ENCODE measurements around the gene ZNF236.

DNA sequence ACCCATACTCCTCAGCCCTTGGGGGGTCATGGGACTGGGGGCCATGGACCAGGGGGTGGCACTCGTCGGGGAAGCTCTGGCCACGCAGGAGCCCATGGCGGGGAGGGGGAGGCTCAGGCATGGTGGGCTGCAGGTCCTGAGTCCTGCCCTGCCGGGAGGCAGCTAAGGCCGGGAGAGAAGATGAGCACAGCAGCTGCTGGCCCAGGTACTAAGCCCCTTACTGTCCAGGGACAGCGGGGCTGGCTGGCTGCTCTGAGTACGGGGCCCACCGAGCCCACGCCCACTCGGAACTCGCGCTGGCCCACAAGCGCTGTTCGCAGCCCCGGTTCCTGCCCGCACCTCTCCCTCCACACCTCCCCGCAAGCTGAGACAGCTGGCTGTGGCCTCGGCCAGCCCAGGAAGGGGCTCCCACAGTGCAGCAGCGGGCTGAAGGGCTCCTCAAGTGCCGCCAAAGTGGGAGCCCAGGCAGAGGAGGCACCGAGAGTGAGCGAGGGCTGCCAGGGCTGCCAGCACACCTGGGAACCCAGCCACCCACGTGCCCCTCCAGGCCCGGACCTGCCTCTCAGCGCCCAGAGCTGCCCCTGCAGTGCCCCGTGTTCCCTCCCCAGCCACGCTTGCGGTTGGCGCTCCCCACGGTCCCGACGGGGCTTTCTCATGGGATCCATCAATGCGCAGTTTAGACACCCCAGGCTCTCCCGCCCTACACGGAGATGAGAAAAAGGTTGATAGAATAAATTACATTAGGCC lies 33.6 kb upstream of the ZNF236 start:
- TF ChIP-seq, protein P1, sequence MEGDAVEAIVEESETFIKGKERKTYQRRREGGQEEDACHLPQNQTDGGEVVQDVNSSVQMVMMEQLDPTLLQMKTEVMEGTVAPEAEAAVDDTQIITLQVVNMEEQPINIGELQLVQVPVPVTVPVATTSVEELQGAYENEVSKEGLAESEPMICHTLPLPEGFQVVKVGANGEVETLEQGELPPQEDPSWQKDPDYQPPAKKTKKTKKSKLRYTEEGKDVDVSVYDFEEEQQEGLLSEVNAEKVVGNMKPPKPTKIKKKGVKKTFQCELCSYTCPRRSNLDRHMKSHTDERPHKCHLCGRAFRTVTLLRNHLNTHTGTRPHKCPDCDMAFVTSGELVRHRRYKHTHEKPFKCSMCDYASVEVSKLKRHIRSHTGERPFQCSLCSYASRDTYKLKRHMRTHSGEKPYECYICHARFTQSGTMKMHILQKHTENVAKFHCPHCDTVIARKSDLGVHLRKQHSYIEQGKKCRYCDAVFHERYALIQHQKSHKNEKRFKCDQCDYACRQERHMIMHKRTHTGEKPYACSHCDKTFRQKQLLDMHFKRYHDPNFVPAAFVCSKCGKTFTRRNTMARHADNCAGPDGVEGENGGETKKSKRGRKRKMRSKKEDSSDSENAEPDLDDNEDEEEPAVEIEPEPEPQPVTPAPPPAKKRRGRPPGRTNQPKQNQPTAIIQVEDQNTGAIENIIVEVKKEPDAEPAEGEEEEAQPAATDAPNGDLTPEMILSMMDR (IDR thresholded peaks at IDR 0.05): no peak
- no peak for TF ChIP-seq POLR2A (IDR thresholded peaks at IDR 0.05)

Measured in stomach (tissue), 4 donors.